ENCODE data around the gene SETBP1. TPM values are rescaled to one million over a fixed set of nuclear protein-coding genes. Genes with fewer than 3 reads are reported as not detected.

The SETBP1 gene
- total and polyA plus RNA-seq, 2 of the 13 experiments (the other 11 are each of a cell fraction or from before 2014, with no cell fraction given) = 0.18 to 0.65 TPM

DNA sequence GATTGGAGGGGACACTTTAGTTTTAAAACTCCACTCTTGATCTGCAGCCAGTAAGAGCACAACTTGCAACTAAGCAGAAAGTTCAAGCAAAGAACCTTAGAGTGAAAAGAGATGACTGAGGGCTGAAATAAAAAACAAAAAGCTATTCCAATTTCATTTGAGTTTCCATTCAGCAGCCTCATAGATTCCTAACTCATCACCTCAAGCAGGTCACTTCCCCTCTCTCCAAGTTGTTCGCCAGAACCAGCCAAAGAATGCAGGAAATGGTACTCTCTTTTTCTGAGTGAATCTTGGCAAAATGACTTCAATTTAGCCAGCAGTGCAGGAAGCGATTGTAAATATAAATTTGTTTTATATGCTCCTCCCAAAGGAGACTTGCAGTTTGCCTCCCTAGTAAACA lies 213.3 kb downstream of the SETBP1 start:
- 49% methylated on average over 2 of the region's 2 CpGs for WGBS (ENCODE audit: low lambda C conversion rate)
- in situ Hi-C loops (cut with HindIII; ENCODE audit: extremely low pct_ligation_motif_present, low pct_unique_long_range_greater_than_20kb) = no loop called here
- no peak for FAIRE-seq
- no TSS peak for BruUV-seq (replicated peaks)
- no peaks in the 10 kb centered on the region for H3K4me1 ChIP-seq (ENCODE audit: insufficient read depth, low read length)
- H3K9ac ChIP-seq (ENCODE audit: insufficient read depth, low read depth, low read length) = no peak overlapping the region
- H3K9me3 ChIP-seq (ENCODE audit: low read length) = peaks cover 19% of the 10 kb centered on the region
- ChIA-PET POLR2A (no interaction called here), CTCF (ENCODE audit: low intra/inter-chr PET ratio, low total read pairs) (no interaction called here)
- no peaks in the 10 kb centered on the region for H3K79me2 ChIP-seq (ENCODE audit: insufficient read depth, low read length)
- no peaks in the 10 kb centered on the region for H3K36me3 ChIP-seq (replicated peaks in 1 of 2; ENCODE audit: control insufficient read depth in 1 of 2, insufficient read depth in 2 of 2, low read length in 2 of 2)
- no peak for ATAC-seq
- H3K4me2 ChIP-seq (ENCODE audit: low read depth, low read length) = no peak overlapping the region
- TF ChIP-seq KLF15 (CRISPR knock-in tag; IDR thresholded peaks at IDR 0.05; ENCODE audit: borderline replicate concordance) = no peak
- TF ChIP-seq ZNF7 (CRISPR knock-in tag; IDR thresholded peaks at IDR 0.05) = no peak
- no peak for TF ChIP-seq NCOA2 (CRISPR knock-in tag; IDR thresholded peaks at IDR 0.05)
- no peak for TF ChIP-seq GATA4 (IDR thresholded peaks at IDR 0.05; ENCODE audit: borderline replicate concordance, low read depth)
- TF ChIP-seq NKX3-1 (CRISPR knock-in tag; IDR thresholded peaks at IDR 0.05) = no peak
- TF ChIP-seq ZNF232 (CRISPR knock-in tag; IDR thresholded peaks at IDR 0.05; ENCODE audit: borderline replicate concordance) = no peak
- TF ChIP-seq ATM (IDR thresholded peaks at IDR 0.05; ENCODE audit: borderline replicate concordance) = no peak
- no peak for TF ChIP-seq HNRNPLL (IDR thresholded peaks at IDR 0.05; ENCODE audit: low read depth, low read length, poor library complexity, severe bottlenecking)
- TF ChIP-seq MXD4 (CRISPR knock-in tag; IDR thresholded peaks at IDR 0.05) = no peak
- TF ChIP-seq, protein P1, sequence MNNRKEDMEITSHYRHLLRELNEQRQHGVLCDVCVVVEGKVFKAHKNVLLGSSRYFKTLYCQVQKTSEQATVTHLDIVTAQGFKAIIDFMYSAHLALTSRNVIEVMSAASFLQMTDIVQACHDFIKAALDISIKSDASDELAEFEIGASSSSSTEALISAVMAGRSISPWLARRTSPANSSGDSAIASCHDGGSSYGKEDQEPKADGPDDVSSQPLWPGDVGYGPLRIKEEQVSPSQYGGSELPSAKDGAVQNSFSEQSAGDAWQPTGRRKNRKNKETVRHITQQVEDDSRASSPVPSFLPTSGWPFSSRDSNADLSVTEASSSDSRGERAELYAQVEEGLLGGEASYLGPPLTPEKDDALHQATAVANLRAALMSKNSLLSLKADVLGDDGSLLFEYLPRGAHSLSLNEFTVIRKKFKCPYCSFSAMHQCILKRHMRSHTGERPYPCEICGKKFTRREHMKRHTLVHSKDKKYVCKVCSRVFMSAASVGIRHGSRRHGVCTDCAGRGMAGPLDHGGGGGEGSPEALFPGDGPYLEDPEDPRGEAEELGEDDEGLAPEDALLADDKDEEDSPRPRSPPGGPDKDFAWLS (CRISPR knock-in tag; IDR thresholded peaks at IDR 0.05; ENCODE audit: borderline replicate concordance) = no peak
- no peak for TF ChIP-seq RBFOX2 (IDR thresholded peaks at IDR 0.05; ENCODE audit: low read depth, low read length)
- TF ChIP-seq, protein P2, sequence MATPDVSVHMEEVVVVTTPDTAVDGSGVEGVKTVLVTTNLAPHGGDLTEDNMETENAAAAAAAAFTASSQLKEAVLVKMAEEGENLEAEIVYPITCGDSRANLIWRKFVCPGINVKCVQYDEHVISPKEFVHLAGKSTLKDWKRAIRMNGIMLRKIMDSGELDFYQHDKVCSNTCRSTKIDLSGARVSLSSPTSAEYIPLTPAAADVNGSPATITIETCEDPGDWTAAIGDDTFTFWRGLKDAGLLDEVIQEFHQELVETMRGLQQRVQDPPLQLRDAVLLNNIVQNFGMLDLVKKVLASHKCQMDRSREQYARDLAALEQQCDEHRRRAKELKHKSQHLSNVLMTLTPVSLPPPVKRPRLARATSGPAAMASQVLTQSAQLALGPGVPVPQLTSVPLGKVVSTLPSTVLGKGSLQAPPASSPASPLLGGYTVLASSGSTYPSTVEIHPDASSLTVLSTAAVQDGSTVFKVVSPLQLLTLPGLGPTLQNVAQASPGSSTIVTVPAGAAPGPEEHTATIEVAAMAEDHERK (CRISPR knock-in tag; IDR thresholded peaks at IDR 0.05; ENCODE audit: low read depth) = no peak
- TF ChIP-seq, protein P3, sequence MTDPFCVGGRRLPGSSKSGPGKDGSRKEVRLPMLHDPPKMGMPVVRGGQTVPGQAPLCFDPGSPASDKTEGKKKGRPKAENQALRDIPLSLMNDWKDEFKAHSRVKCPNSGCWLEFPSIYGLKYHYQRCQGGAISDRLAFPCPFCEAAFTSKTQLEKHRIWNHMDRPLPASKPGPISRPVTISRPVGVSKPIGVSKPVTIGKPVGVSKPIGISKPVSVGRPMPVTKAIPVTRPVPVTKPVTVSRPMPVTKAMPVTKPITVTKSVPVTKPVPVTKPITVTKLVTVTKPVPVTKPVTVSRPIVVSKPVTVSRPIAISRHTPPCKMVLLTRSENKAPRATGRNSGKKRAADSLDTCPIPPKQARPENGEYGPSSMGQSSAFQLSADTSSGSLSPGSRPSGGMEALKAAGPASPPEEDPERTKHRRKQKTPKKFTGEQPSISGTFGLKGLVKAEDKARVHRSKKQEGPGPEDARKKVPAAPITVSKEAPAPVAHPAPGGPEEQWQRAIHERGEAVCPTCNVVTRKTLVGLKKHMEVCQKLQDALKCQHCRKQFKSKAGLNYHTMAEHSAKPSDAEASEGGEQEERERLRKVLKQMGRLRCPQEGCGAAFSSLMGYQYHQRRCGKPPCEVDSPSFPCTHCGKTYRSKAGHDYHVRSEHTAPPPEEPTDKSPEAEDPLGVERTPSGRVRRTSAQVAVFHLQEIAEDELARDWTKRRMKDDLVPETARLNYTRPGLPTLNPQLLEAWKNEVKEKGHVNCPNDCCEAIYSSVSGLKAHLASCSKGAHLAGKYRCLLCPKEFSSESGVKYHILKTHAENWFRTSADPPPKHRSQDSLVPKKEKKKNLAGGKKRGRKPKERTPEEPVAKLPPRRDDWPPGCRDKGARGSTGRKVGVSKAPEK (CRISPR knock-in tag; IDR thresholded peaks at IDR 0.05; ENCODE audit: borderline replicate concordance) = no peak
- no peak for TF ChIP-seq FOXA3 (CRISPR knock-in tag; IDR thresholded peaks at IDR 0.05)
- no peak for TF ChIP-seq NR2F2 (IDR thresholded peaks at IDR 0.05; ENCODE audit: borderline replicate concordance, low read depth)
- no peak for TF ChIP-seq BRD4 (CRISPR knock-in tag; IDR thresholded peaks at IDR 0.05)
- no peak for TF ChIP-seq MED1 (CRISPR knock-in tag; IDR thresholded peaks at IDR 0.05)
- no peak for TF ChIP-seq FOXP1 (IDR thresholded peaks at IDR 0.05)
- no peak for TF ChIP-seq FOXP1 (CRISPR knock-in tag; IDR thresholded peaks at IDR 0.05)
- no peak for TF ChIP-seq ARNT2 (CRISPR knock-in tag; IDR thresholded peaks at IDR 0.05; ENCODE audit: low read depth)
- TF ChIP-seq, protein P4, sequence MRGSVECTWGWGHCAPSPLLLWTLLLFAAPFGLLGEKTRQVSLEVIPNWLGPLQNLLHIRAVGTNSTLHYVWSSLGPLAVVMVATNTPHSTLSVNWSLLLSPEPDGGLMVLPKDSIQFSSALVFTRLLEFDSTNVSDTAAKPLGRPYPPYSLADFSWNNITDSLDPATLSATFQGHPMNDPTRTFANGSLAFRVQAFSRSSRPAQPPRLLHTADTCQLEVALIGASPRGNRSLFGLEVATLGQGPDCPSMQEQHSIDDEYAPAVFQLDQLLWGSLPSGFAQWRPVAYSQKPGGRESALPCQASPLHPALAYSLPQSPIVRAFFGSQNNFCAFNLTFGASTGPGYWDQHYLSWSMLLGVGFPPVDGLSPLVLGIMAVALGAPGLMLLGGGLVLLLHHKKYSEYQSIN (CRISPR knock-in tag; IDR thresholded peaks at IDR 0.05; ENCODE audit: borderline replicate concordance) = no peak
- H3K27ac ChIP-seq (ENCODE audit: extremely low read length, insufficient read depth, low read length) = no peak overlapping the region
- H3K4me3 ChIP-seq (replicated peaks in 1 of 3; ENCODE audit: insufficient read depth in 1 of 3, low read depth in 2 of 3, low read length in 3 of 3) = no peak overlapping the region
- no peaks in the 10 kb centered on the region for H3K27me3 ChIP-seq (ENCODE audit: control insufficient read depth in 1 of 2, insufficient read depth in 2 of 2, low read length in 2 of 2)
- DNase-seq (ENCODE audit: low spot score) = no peak
- peak overlapping the region; percentile 4 for H2AFZ ChIP-seq (ENCODE audit: low read length)
- intact Hi-C loops (cut with micrococcal nuclease; ENCODE audit: unreplicated experiment) = no loop called here
- H4K20me1 ChIP-seq (ENCODE audit: insufficient read depth, low read length) = no peaks in the 10 kb centered on the region
